ENCODE results near the gene FYCO1.

GRCh38 chr3:46027736-46028397, 32.2 kb upstream of the FYCO1 start:
- no peak for TF ChIP-seq RAD21 (IDR thresholded peaks at IDR 0.05; ENCODE audit: low read depth)
- TF ChIP-seq TCF12 (IDR thresholded peaks at IDR 0.05; ENCODE audit: low read depth) = no peak
- TF ChIP-seq CREB1 (IDR thresholded peaks at IDR 0.05; ENCODE audit: low read depth) = no peak
- TF ChIP-seq ZBTB7A (IDR thresholded peaks at IDR 0.05; ENCODE audit: low read depth) = no peak
- TF ChIP-seq REST (IDR thresholded peaks at IDR 0.05; ENCODE audit: low read depth) = no peak
- no peak for TF ChIP-seq TAF1 (IDR thresholded peaks at IDR 0.05; ENCODE audit: low read depth)
